NCI-H446 (cell line): ENCODE data around the gene CNPY4.

ENCODE experiments used
- DNase-seq, 2 experiments: peaks; one replicate each; lab custom pipeline; 2025; lab: John Stamatoyannopoulos, UW

CNPY4 gene, protein sequence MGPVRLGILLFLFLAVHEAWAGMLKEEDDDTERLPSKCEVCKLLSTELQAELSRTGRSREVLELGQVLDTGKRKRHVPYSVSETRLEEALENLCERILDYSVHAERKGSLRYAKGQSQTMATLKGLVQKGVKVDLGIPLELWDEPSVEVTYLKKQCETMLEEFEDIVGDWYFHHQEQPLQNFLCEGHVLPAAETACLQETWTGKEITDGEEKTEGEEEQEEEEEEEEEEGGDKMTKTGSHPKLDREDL

DNA sequence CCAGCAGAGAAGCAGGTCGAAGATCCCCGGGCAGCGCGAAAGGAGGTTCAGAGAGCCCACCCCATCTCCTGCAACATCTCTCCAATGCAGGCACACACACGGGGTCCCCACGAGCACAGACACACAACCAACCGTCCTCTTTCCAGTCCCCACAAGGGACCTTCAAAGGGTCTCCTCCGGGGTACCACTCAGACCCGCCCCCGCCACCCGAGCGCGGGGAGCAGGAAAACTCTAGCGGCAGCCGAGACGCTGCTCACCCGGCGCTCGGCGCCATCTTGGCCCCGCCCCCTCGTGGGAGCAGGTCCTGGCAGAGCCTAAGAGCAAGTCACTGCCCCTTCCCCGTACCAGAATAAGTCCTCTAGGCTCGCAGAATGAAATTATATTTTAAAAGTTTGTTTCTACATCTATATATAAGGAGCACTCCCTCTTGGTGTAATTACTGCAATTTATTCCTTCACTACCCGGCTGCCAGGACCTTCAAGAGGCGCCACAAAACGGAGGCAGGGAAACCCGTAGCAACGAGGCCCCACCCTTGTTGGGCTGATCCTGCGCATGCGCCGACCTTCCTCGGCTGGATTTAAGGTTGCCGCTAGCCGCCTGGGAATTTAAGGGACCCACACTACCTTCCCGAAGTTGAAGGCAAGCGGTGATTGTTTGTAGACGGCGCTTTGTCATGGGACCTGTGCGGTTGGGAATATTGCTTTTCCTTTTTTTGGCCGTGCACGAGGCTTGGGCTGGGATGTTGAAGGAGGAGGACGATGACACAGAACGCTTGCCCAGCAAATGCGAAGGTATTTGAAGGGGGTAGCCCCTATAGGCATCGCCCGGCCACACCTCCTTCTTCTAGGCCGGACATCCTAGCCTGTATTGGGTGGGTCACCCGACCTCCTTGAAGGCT is at the start of gene CNPY4, which contains the start of gene TAF6:
TSS of gene CNPY4 (plus strand) at position 563 of the 898 bp plus-strand sequence. CDS start at position 674, 111 bp downstream.
TSS of gene TAF6 (minus strand) at position 287 of the 898 bp plus-strand sequence. CDS start 5,149 bp downstream, outside the sequence.
- DNase-seq, result peak; percentile 90 to 94

DNA sequence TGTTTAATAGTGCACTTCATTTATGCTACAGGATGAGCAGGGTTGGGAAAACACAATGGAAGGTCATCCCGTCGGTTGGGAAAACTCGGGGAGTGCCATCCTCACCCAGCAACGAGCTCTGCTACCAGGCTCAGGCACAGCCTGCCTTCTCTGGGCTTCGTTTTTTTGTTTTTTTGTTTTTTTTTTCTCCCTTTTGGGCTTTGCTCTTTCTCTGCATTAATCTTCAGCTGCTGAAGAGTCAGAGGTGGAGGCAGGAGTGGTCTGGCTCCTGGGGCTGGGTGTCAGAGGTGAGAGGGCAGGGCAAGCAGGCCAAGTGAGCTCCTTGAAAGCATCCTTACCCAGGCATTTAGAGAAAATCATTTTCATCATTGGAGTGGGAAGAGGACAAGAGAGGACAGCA is 49.4 kb upstream of the CNPY4 start:
- no peak for DNase-seq

DNA sequence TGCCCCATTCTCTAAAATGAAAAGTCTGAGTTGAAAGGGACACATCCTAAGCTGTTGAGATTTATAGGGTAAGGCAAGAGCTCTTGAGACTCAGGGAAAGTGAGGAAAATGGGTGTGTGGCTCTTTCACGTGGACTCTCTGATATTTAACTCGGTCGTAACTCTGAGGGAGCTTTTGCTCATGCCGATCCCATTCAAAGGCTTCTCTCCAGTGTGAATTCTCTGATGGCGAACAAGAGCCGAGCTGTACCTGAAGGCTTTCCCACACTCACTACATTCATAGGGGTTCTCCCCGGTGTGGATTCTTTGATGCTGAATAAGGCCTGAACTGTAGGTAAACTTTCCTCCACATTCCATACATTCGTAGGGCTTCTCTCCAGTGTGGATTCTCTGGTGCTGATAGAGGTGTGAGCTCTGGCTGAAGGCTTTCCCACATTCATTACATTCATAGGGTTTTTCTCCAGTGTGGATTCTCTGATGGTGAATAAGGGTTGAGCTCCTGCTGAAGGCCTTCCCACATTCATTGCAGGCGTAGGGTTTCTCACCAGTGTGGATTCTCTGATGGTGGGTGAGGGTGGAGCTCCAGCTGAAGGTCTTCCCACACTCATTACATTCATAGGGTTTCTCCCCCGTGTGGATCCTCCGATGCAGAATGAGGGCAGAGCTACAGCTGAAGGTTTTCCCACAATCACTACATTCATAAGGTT is 48.3 kb upstream of the CNPY4 start:
- no peak for DNase-seq

DNA sequence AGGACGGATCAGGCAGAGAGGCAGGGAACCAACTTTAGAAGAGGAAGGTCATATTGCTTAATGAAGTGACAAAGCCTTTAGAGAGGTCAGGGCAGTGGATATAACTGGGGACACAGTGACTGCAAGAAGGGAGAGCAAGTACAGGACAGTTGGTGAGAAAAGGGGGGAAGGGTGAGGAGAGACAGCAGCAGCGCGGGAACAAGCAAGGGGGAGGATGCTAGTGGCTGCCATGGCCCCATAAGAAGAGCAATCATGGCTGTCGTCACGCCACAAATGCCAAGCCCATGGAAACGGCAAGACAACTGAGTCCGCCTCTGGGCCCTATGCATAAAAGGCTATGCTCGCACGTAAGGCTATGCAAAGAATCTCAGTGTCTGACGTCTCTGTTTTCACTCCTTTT is 47.0 kb upstream of the CNPY4 start:
- no peak for DNase-seq

DNA sequence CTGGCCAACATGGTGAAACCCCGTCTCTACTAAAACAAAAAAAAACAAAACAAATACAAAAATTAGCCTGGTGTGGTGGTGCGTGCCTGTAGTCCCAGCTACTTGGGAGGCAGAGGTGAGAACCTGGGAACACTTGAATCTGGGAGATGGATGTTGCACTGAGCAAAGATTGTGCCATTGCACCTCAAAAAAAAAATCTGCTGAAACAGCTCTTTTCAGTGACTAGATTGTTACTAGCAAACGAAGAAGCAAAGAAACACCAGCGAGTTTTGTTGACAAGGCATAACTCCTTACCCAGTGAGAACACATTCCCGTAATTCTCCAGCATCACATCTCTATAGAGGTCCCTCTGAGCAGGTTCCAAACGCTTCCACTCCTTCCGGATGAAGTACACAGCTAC is 44.6 kb upstream of the CNPY4 start:
- no peak for DNase-seq

DNA sequence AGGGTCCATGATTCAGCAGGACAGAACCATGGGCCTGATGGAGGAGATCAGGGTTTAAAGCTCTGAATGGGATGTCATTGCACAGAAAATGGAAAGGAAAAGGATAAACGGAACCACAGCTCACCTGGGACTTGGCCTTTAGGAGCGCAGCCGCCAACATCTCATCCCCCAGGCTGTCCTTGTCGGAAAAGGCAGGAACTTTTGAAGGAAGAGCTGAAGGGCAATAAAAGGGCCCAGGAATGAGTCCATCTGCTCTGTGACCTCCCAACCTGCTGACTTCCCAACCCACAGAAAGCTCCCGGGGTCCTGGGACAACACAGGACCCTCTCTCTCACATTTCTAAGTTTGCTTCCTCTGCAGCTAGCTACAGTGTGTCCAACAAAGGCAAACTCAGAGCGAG is 44.0 kb upstream of the CNPY4 start:
- DNase-seq, result no peak

DNA sequence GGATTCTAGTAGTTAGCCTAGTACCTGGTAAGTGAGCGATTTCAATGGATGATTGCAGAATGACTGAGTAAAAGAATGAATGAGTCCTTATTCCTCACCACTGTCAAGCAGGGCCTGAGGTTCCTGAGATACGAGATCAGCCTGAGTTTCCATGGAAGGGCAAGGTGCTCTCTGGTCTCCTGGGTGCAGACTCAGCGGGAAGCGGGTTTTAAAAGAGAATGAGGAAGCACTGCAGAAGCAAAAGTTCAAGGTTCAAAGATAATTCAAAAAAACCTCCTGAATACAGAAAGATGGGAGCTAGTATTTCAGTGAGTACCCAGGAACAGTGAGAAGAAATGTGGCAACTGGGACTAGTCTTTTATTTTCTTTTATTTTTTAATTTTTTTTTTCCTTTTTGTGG is 42.2 kb upstream of the CNPY4 start:
- DNase-seq, result no peak

DNA sequence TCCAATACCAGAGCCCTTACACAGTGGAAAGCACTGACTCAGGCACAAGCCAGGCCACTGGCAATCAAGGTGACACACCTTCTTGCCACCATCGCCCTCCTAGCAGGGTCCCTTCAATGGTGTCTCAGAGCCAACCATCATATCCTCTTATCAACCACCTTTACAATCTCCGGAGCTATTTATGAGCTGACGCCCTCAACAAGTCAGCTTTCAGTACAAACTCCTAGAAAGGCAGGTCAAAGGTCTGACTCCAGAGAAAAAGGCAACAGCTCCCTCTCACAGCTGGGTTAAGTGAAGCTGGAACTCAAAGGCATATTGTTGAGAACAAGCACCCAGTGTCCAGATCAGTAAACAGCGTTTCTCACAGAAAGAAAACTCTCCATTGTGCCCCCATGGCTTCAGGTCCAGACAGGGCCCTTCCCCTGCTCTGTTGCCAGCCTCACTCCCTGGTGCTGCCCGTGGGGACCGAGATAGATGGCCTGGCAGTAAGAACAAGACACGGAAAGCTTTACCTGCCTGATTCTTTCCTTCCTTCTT is 40.3 kb upstream of the CNPY4 start:
- DNase-seq, result no peak

DNA sequence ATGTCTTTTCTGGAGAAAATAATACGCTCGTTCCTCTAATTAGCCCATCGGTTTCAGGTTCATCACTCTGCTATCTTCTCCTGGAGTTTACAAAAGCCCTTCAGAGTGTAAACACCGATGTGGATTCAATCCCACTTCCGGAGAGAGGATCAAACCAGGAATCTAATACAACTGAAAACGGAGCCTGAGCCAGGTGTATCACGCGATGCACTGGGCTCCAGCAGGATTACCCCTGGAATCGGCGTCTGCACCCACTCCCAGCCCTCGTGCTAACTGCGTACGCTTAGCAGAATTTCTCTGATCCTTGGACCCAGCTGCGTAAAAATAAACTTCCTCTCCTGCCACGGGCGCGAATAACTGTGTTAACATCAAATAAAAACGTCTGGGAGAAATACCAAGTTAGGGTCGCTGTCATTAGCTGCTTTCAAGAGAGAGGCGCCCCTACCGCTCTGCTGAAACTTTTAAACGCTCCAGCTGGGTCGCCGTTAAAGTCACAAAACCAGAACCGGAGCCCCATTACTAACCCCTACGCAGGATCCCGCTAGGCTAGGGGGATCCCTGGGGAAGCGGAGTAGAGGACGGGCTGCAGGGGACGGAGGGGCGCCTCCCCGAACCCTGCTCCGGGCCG is 38.4 kb upstream of the CNPY4 start:
- DNase-seq, result no peak

DNA sequence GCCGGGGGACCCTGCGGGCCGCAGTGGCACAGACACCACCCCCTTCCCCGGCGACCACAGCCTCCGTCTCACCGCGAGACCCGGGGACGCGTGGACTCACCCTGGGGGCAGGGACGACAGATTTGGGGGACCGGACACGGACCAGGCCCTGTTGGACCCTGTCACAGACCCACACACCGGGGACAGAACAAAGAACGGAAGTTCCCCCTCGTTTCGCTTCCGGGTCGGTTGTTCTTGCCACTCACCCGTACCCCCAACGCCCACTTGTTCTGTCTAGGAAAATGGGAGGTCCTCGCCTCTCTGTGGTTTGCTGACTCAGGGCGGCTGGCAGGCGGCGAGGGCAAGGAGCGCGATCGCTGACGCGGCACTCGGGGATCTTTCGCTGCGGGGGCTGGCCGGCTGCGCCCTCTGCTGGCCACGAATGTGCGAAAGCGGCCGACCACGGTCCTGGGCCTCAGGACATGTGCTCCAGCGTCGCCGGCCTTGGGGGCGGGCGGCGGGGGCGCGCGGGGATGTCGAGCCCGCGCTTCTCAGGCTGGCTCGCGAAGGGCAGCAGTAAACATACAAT is 37.8 kb upstream of the CNPY4 start, which contains the start of gene ZNF3:
TSS of gene ZNF3 (minus strand) at position 189 of the 568 bp plus-strand sequence. CDS start 4,366 bp downstream, outside the sequence.
- DNase-seq, result peak; percentile 87 to 97

DNA sequence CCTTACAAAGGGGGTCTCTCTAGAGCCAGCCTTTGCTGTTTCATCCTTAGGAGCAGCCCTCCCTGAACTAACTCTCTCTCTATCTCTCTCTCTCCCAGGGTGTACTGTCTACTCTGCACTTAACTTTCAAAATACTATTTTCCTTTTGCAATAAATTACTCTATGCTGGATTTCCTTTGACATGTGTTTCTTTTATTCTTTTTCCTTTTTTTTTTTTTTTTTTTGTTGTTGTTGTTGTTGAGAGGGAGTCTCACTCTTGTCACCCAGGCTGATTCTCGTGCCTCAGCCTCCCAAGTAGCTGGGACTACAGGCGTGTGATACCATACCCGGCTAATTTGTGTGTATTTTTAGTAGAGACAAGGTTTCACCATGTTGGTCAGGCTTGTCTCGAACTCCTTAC is 36.5 kb upstream of the CNPY4 start:
- DNase-seq, result no peak

DNA sequence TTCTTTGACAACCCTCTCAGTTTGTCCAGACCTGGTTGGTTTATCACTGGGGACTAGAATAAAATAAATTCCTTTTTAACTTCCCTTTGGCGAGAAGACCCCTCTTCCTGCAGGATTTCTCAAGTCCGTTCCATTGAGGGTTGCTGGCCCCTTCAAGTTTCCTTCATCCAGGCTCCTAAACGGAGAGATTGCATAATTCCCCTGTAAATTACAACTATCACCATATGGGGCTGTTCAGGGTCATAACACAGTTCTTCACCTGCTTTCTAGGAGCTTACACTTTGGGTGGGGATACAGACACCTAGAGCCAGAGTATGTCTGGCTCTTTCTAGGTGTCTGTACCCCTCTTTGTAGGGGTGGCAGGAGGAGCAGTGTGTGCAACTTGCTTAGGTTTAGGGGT is 33.9 kb upstream of the CNPY4 start:
- DNase-seq, result no peak

DNA sequence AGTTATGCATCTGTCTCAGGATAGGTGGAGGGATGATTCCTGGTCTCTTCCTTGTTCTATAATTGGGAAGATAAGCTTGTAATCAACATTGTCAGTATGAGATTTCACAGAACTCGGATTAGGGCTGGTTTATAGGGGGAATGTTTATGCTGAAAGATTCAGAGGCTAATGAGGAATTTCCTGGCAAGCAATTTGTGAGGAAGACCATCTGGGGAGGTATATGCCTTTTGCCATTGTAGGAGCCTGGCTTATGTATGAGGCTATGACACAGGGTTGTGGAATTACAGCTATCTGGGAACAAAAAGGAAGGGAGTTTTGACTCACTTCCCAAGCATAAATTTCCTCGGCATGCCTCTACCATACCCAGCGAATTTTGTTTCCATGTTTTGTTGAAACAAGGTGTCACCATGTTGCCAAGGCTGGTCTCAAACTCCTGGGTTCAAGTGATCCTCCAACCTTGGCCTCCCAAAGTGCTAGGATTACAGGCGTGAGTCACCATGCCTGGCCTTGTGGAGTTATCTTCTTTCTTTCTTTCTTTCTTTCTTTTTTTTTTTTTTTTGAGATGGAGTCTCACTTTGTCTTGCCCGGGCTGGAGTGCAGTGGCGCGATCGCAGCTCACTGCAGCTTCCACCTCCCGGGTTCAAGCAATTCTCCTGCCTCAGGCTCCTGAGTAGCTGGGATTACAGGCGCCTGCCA is 32.2 kb upstream of the CNPY4 start:
- DNase-seq, result no peak

DNA sequence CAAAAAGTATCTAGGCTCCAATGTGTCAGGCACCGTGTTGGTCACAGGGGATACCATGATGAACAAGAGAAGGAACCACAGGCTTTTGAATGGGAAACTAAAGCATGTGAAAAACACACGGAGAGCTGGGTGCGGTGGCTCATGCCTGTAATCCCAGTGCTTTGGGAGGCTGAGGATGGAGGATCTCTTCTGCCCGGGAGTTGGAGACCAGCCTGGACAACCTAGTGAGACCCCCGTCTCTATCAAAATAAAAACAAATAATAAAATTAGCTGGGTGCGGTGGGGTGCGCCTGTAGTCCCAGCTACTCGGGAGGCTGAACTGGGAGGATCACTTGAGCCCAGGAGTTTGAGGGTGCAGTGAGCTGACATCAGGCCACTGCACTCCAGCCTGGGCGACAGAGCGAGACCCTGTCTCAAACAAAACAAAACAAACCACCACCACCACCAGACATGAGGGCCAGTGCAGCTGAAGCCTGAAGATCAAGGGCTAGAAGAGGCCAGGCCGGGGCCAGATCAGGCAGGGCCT is 31.3 kb upstream of the CNPY4 start:
- no peak for DNase-seq

DNA sequence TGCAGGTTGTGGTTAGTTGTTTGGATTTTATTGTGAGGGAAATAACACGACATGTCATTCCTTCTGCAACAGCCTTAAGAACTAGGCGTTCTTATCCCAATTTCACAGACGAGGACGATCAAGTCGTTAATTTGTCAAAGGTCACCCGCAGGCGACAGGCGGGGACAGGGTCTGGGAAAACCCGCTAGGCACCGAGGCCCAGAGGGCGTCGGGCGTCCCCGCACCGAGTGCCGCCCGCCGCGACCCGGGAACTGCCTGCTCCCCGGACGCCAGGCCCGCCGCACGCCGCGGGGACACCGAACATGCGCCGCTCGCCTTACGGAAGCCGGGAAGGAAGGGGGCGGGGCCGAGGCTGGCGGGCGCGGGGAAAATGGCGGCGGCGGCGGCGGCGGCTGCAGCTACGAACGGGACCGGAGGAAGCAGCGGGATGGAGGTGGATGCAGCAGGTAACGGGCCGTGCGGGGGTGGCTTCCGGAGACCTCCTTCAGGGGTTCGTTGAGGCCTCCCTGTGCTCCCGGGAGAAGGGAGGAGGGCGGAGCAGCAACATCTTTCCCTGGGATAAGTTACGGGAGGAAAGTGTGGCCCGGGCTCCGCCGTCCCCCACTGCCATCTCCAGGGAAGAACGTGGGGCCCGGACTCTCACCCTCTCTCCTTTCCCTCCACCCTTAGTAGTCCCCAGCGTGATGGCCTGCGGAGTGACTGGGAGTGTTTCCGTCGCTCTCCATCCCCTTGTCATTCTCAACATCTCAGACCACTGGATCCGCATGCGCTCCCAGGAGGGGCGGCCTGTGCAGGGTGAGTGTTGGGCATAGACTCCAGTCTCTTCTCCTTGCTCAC is 30.6 kb upstream of the CNPY4 start, which contains the start of gene COPS6:
TSS of gene COPS6 (plus strand) at position 349 of the 837 bp plus-strand sequence. CDS start at position 371, 22 bp downstream.
- peak; percentile 9 to 57 for DNase-seq

DNA sequence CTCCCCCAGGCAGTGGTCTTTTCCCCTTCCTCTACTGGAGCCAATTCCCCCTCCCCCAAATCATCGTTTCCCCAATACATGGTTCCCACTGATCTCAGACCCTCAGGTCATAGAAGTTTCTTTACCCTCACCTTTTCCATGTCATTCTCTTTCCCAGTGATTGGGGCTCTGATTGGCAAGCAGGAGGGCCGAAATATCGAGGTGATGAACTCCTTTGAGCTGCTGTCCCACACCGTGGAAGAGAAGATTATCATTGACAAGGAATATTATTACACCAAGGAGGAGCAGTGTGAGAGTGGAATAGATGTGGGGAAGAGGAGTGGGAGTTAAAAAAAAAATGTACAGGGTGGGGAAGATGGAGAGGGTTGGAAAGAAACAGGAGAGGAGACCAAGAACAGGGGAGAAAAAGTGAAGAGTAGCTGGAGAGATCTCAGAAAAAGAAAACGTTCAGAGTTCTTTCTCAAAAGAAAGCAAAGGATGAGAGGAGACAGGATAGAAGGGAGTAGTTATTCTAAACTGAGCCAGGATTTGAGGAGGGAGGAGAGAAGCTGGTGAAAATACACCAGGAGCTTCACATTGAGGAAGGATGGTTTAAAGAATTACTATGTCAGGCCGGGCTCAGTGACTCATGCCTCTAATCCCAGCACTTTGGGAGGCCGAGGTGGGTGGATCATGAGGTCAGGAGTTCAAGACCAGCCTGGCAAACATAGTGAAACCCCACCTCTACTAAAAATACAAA is 29.8 kb upstream of the CNPY4 start:
- no peak for DNase-seq

DNA sequence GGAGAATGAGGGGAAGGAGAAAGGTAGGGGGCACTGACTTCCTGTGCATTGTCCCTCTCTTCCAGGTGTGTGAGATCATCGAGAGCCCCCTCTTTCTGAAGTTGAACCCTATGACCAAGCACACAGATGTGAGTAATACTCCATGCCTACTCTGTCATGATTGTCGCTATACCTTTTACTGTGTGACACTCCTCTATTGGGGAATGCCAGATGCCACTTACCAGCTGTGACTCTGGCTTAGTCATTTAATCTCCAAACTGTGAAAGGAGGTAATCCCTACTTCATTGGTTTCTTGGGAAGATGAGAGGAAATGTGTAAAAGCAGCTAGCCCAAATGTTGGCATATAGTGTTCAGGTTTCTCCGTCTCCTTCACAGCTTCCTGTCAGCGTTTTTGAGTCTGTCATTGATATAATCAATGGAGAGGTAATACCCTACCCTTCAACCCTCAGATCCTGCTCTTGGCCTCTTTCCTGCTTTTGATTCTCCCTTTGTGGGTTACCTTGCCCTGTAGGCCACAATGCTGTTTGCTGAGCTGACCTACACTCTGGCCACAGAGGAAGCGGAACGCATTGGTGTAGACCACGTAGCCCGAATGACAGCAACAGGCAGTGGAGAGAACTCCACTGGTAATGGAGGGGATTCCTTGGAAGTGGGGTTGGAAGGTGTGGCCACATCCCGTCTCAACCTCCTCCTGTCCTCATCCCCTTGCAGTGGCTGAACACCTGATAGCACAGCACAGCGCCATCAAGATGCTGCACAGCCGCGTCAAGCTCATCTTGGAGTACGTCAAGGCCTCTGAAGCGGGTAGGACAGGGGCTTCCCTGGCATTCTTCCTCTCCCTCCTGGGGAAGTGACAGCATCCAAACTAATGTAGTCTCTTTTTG is 28.7 kb upstream of the CNPY4 start:
- DNase-seq, result no peak
